Right lobe of liver (tissue), 4 donors: ENCODE data around the gene LRFN2.

Experiments
- POLR2A ChIP-seq: fragments of 450-650 bp; IDR thresholded peaks from one replicate; pipeline ENCODE4 v1.6.1; 2017; ENCODE audit warnings: antibody characterized with exemption, mild to moderate bottlenecking
- TF ChIP-seq, protein P1 (sequence below), 4 donors: fragments of 200-600 bp in 3 of 4; fragments of 450-650 bp in 1 of 4; IDR thresholded peaks; one replicate each; pipeline versions ENCODE4 v1.5.1 to v1.8.0; 2016 to 2022; ENCODE audit warnings: antibody characterized with exemption in 4 of 4, mild to moderate bottlenecking in 2 of 4
- donor health status: DM: no; HTN: no; CAD: no.
- donor health status: DM: no; HTN: no; CAD: no.
- donor health status: DM: no; HTN: yes; CAD: no.

- TF ChIP-seq, protein P1, sequence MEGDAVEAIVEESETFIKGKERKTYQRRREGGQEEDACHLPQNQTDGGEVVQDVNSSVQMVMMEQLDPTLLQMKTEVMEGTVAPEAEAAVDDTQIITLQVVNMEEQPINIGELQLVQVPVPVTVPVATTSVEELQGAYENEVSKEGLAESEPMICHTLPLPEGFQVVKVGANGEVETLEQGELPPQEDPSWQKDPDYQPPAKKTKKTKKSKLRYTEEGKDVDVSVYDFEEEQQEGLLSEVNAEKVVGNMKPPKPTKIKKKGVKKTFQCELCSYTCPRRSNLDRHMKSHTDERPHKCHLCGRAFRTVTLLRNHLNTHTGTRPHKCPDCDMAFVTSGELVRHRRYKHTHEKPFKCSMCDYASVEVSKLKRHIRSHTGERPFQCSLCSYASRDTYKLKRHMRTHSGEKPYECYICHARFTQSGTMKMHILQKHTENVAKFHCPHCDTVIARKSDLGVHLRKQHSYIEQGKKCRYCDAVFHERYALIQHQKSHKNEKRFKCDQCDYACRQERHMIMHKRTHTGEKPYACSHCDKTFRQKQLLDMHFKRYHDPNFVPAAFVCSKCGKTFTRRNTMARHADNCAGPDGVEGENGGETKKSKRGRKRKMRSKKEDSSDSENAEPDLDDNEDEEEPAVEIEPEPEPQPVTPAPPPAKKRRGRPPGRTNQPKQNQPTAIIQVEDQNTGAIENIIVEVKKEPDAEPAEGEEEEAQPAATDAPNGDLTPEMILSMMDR (IDR thresholded peaks at IDR 0.05) = no peak
- no peak for TF ChIP-seq POLR2A
Observed at GRCh38 chr6:40347571-40348011, 239.6 kb downstream of the LRFN2 start.
